Left renal cortex interstitium (tissue), 4 donors: ENCODE results near the gene TFEC. TPM values are rescaled to one million over a fixed set of nuclear protein-coding genes. Genes with fewer than 3 reads are reported as not detected.

Experiments used
- DNase-seq, 4 donors: peaks; one replicate each; pipeline ENCODE4 v3.0.0-alpha.2; 2013; ENCODE audit warnings: low read depth in 4 of 4, low spot score in 2 of 4, missing footprints in 1 of 4
- polyA plus RNA-seq, 4 donors: library from polyadenylated mRNA; unstranded; fragments of 120-200 nt; gene quantifications; one replicate each; pipeline ENCODE4 v1.2.1, GENCODE V29; 2013; ENCODE audit not compliant: insufficient read length in 4 of 4

Gene TFEC
- polyA plus RNA-seq, 4 donors = 23.1 to 31.2 (median 28.1) TPM

- DNase-seq = no peak
Observed at GRCh38 chr7:115995701-115996100, 34.9 kb downstream of the TFEC start.

DNA sequence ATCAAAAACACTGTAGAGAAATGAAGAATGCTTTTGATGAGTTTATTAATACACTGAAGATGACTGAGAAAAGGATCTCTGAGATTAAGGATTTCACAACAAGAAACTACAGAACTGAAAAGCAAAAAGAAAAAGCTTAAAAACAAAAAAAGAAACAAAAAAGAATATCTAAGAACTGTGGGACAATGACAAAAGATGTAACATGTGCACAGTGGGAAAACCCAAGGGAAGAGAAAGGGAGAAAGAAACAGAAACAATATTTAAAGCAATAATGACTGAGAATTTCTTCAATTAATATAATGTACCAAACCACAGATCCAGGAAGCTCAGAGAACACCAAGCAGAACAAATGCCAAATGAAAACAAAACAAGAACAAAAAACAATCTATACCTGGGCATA lies 42.2 kb downstream of the TFEC start:
- no peak for DNase-seq

DNA sequence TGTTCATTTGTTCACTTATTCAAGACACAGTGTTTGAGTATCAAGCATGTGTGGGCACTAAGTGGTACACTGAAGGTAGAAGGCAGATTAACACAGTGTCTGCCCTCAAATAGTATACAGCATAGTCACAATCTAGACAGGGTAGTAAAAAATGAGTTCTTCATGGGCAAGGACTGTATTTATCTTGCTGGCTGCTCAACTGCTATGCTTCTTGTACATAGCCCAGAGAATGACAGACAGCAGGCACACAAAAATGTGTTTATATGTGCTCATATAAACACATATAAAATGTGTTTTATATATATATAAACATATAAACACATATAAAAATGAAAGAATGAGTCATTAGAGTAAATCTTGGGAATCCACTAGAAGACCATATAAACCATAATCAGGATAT lies 43.1 kb downstream of the TFEC start:
- DNase-seq = no peak

GRCh38 chr7:115984105-115984504 lies 46.5 kb downstream of the TFEC start:
- no peak for DNase-seq

GRCh38 chr7:115980159-115980558 lies 50.4 kb downstream of the TFEC start:
- no peak for DNase-seq

GRCh38 chr7:115976651-115977050 lies 53.9 kb downstream of the TFEC start:
- no peak for DNase-seq

- no peak for DNase-seq
Observed at GRCh38 chr7:115975766-115976165, 54.8 kb downstream of the TFEC start.

GRCh38 chr7:115973406-115973805 lies 57.2 kb downstream of the TFEC start:
- DNase-seq = no peak

DNA sequence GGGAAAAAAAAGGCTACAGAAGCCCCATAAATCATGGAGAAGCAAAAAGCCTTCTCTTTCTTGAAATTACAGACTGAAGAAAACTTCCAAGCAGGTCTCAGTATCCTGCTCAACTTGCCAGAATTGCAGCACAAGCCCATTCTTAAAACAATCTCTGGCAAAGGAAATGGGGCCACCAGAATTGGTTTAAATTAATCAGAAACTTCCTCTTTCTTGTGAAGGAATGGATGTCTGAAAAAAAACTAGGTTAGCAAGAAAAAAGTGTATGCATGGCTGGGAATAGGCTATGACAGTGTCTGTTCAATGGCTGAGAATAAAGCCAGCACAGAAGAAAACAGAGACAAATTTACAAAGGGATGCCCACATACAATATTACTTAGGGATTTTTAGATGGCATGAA lies 59.1 kb downstream of the TFEC start:
- DNase-seq = no peak

GRCh38 chr7:115968596-115968995 lies 62.0 kb downstream of the TFEC start:
- no peak for DNase-seq

DNA sequence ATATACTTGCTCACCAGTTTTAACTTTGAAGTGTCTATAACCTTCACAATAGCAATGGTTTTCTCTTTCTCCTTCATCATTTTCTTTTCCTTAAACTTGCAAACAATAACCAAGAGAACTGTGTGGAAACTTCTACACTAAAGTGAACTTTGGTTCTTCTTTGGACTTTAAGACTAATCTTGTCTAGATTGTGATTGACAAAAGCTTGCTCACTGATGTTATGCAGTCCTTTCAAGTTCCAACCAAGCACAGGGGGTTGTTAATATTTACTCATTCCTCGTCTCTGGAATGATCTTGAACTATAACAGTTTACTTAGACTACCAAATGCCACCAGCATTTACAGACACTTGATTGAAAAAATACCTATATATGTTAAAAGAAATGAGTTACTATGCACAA lies 62.4 kb downstream of the TFEC start:
- DNase-seq = no peak

GRCh38 chr7:115965796-115966475 lies 64.6 kb downstream of the TFEC start:
- DNase-seq = no peak

- DNase-seq = no peak
Observed at GRCh38 chr7:115965236-115965635, 65.3 kb downstream of the TFEC start.

GRCh38 chr7:115964799-115965198 lies 65.8 kb downstream of the TFEC start:
- no peak for DNase-seq

DNA sequence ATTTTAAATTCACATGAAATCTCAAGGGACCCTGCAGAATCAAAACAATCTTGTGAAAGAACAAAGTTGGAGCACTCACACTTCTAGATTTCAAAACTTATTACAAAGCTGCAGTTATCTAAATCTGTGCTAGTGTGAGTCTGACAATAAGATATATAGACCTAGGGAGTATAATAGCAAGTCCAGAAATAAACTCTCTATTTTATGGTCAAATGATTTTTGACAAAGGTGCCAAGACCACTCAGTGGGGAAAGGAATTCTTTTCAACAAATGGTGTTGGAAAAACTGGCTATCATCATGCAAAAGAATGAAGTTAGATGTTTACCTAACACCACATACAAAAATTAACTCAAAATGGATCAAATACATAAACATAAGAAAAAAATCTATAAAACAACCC lies 68.2 kb downstream of the TFEC start:
- DNase-seq = no peak

DNA sequence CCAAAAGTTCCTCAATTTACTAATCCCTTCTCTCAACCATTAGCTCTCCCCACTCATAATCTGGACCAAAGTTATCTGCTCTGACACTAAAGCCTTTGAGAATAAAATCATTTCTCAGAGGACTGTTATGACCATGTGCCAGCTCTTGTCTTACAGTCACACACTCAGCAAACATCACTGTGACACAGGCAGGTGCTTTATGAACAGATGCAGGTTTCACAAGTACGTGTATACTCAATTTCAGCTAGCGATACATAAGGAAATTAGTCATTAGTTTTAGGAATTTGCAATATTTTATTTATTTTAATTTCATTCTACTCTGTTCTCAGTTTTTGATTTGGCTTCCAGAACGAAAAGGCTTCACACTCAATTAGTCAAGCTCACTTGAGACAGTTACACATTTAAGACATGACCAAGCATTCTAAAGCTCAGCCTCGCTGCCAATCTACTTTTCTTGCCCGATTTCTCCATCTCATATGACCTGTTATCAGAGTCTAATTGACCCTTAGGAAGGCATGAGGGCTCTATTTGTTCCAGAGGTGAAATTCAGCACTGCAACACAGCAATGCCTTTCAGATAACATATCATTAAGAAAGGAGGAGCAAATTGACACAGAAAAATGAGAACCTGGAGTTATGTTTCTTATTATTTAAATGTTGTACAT lies 76.8 kb downstream of the TFEC start:
- no peak for DNase-seq

- no peak for DNase-seq
Observed at GRCh38 chr7:115952832-115953231, 77.7 kb downstream of the TFEC start.

DNA sequence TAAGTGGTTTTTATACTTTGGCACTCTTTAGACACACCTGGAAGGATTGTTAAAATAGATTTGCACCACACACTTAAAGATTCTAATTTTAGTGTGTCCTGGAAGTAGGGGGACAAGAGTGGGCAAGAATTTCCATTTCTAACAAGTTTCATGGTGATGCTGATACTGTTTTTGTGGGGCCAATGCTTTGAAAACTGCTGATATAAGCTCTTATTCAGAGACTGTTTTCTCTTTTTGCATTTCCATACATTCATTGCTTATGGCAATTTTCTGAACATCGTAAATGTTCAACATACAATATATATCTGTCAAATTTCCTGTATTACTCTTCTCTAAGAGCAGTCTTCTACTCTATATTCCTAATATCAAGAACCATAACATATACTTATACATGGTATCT lies 79.0 kb downstream of the TFEC start:
- DNase-seq = no peak

DNA sequence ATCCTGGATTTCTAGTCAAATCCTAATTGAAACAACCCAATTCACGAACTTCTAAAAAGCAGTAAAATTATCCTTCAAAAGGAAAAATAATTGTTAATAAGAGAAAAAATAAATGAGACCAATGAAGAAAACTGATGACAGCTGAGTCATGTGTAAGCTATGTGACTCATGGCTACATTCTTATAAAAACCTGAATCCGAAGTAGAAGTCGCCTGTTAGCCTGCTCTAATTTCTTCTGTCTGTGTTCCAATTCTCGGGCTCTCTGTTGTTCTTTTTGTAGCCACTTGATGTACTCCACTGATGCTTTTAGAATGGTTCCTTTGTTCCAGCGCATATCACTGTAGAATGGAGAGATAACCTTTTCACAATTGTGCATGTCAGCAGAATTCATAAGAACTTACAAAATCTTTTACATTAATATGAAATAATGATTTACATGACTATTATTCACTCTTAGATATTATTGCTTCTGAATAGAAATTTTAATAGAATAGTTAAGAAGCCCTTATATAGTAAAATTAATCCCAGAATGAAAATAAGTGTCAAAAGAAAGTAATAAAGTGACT lies 88.8 kb downstream of the TFEC start:
- no peak for DNase-seq

GRCh38 chr7:115940460-115941060 lies 90.0 kb downstream of the TFEC start:
- no peak for DNase-seq

GRCh38 chr7:115937960-115938359 lies 92.6 kb downstream of the TFEC start:
- DNase-seq = no peak

GRCh38 chr7:115933471-115933870 lies 97.1 kb downstream of the TFEC start:
- DNase-seq = no peak
